ENCODE measurements around the gene ZCCHC7. TPM values are rescaled to one million over a fixed set of nuclear protein-coding genes. Genes with fewer than 3 reads are reported as not detected.
A peak's percentile ranks its signal among the peaks of the same experiment; 100 is the strongest.

The ZCCHC7 gene
- total and polyA plus RNA-seq, 2 experiments from 2014 or later: 15.3 to 19.4 TPM

DNA sequence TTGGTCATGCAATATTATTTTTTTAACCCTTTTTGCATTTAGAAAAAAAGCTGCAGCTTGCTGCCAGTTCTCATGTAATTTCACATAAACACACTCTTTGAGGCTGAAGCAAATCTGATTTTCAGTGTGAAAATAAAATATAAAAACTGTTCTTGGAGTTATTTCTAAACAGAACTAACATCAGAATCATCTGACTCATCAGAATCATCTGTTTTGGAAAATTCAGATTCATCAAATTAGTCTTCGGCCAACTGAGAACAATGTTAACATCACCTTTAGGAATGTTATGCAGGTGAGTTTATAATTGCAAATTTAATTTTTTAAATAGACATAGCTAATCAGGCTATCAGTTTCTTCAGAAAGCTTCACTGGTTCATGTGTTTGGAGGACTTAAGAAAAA lies 45.3 kb downstream of the ZCCHC7 start:
- no peaks in the 10 kb centered on the region for H3K36me3 ChIP-seq (ENCODE audit: low read depth)
- no peak overlapping the region for H3K4me3 ChIP-seq
- in situ Hi-C loops (cut with MboI): no loop called here
- H4K20me1 ChIP-seq (ENCODE audit: insufficient read depth): 0 out of 2 replicates have a peak, but pooled peaks cover 3% of the 10 kb centered on the region
- no peak for TF ChIP-seq EZH2 (IDR thresholded peaks at IDR 0.05; ENCODE audit: insufficient read depth, poor library complexity, severe bottlenecking)
- TF ChIP-seq EZH2phosphoT487 (IDR thresholded peaks at IDR 0.05; ENCODE audit: insufficient read depth, low read depth): no peak
- peaks cover 43% of the 10 kb centered on the region for H3K79me2 ChIP-seq (ENCODE audit: insufficient read depth)
- no peaks in the 10 kb centered on the region for H3K9me2 ChIP-seq (ENCODE audit: insufficient read depth)
- H3K4me2 ChIP-seq (ENCODE audit: unreplicated experiment): no peak overlapping the region
- no peaks in the 10 kb centered on the region for H3K4me1 ChIP-seq (ENCODE audit: insufficient read depth)
- H3K27me3 ChIP-seq (replicated peaks; ENCODE audit: insufficient read depth): no peaks in the 10 kb centered on the region
- no peaks in the 10 kb centered on the region for H3F3A ChIP-seq (ENCODE audit: insufficient read depth)
- H3K27ac ChIP-seq: no peak overlapping the region
- no peak overlapping the region for H2AFZ ChIP-seq
- 96 to 100% methylated on average over 1 of the region's 1 CpG for WGBS, 2 experiments (ENCODE audit: low coverage in 1 of 2, low lambda C conversion rate in 2 of 2, missing lambda C conversion rate in 2 of 2)
- no peaks in the 10 kb centered on the region for H3K9me3 ChIP-seq (ENCODE audit: low read depth)
- H3K9ac ChIP-seq: no peak overlapping the region
- no peak for DNase-seq

DNA sequence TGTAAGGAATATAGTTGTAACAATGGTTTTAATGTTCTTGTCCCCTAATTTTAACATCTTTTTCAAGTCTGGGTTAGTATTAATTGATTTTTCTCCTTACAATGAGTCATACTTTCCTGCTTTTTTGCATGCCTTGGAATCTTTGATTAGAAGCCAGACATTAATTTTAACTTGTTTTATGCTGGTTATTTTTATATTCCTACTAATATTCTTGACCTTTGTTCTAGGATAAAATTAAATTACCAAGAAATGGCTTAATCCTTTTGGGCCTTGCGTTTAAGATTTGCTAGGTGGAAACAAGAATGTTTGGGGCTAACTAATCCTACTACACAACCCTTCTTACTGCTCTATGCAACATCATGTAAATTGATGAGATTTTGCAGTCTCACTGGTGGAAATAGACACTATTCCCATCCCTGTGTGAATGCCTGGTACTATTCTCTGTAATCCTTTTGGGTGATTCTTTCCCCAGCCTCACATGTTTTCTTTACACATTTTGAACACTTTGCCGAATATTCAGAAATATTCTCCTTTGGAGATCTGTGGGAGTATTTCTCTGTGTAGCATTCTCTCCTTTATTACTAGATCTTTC lies 47.2 kb downstream of the ZCCHC7 start:
- Histone ChIP-seq H2AFZ (no peak overlapping the region), H3F3A (ENCODE audit: insufficient read depth) (no peaks in the 10 kb centered on the region), H4K20me1 (ENCODE audit: insufficient read depth) (0 out of 2 replicates have a peak, but pooled peaks cover 3% of the 10 kb centered on the region), H3K9ac (no peak overlapping the region), H3K27me3 (replicated peaks; ENCODE audit: insufficient read depth) (no peaks in the 10 kb centered on the region), H3K9me2 (ENCODE audit: insufficient read depth) (no peaks in the 10 kb centered on the region), H3K4me1 (ENCODE audit: insufficient read depth) (no peaks in the 10 kb centered on the region), H3K36me3 (ENCODE audit: low read depth) (no peaks in the 10 kb centered on the region), H3K9me3 (ENCODE audit: low read depth) (no peaks in the 10 kb centered on the region), H3K4me3 (no peak overlapping the region), H3K27ac (no peak overlapping the region), H3K4me2 (ENCODE audit: unreplicated experiment) (no peak overlapping the region), H3K79me2 (ENCODE audit: insufficient read depth) (peaks cover 55% of the 10 kb centered on the region)
- TF ChIP-seq EZH2 (IDR thresholded peaks at IDR 0.05; ENCODE audit: insufficient read depth, poor library complexity, severe bottlenecking) (no peak), EZH2phosphoT487 (IDR thresholded peaks at IDR 0.05; ENCODE audit: insufficient read depth, low read depth) (no peak)
- in situ Hi-C loops (cut with MboI): no loop called here
- 75% methylated on average over 2 of the region's 2 CpGs for WGBS, 2 experiments (ENCODE audit: low coverage in 1 of 2, low lambda C conversion rate in 2 of 2, missing lambda C conversion rate in 2 of 2)
- peak; percentile 27 for DNase-seq

DNA sequence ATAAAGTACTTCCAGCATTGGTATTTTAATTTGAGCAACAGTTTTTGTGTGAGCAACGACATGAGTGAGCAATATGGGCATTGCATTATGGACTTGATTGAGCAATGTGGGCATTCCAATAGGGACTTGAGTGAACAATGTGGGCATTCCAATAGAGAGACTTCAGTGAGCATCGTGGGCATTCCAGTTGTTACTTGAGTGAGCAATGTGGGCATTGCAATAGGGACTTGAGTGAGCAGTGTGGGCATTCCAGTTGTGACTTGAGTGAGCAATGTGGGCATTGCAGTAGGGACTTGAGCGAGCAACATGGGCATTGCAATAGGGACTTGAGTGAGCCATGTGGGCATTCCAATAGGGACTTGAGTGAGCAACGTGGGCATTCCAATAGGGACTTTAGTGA lies 52.2 kb downstream of the ZCCHC7 start:
- H4K20me1 ChIP-seq (ENCODE audit: insufficient read depth): 0 out of 2 replicates have a peak, but pooled peaks cover 3% of the 10 kb centered on the region
- H3K79me2 ChIP-seq (ENCODE audit: insufficient read depth): peaks cover 52% of the 10 kb centered on the region
- WGBS, 2 experiments (ENCODE audit: low coverage in 1 of 2, low lambda C conversion rate in 2 of 2, missing lambda C conversion rate in 2 of 2): 93 to 94% methylated on average over 4 of the region's 4 CpGs
- H3K36me3 ChIP-seq (ENCODE audit: low read depth): no peaks in the 10 kb centered on the region
- H3K9me3 ChIP-seq (ENCODE audit: low read depth): no peaks in the 10 kb centered on the region
- no peak overlapping the region for H3K4me3 ChIP-seq
- no peak overlapping the region for H2AFZ ChIP-seq
- H3K9me2 ChIP-seq (ENCODE audit: insufficient read depth): no peaks in the 10 kb centered on the region
- H3K4me1 ChIP-seq (ENCODE audit: insufficient read depth): no peaks in the 10 kb centered on the region
- H3K9ac ChIP-seq: no peak overlapping the region
- no peak for DNase-seq
- in situ Hi-C loops (cut with MboI): no loop called here
- no peaks in the 10 kb centered on the region for H3K27me3 ChIP-seq (replicated peaks; ENCODE audit: insufficient read depth)
- TF ChIP-seq EZH2phosphoT487 (IDR thresholded peaks at IDR 0.05; ENCODE audit: insufficient read depth, low read depth) (no peak), EZH2 (IDR thresholded peaks at IDR 0.05; ENCODE audit: insufficient read depth, poor library complexity, severe bottlenecking) (no peak)
- H3K27ac ChIP-seq: no peak overlapping the region
- H3K4me2 ChIP-seq (ENCODE audit: unreplicated experiment): no peak overlapping the region
- no peaks in the 10 kb centered on the region for H3F3A ChIP-seq (ENCODE audit: insufficient read depth)

DNA sequence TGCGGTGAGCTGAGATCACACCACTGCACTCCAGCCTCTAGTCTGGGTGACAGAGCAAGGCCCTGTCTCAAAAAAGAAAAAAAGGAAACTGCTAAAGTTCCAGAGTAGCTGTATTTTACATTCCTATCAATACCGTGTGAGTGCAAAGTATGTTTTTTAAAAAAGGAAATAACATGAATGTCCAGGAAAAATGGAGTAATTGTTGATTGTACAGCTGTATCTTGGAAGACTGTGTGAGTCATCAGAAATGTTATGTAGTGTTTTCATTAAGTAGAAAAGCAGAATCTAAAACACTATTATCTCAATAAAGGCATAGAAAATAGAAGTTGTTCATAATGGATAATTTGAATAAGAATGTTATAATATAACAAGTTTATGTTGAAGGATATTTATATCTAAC lies 53.9 kb downstream of the ZCCHC7 start:
- Histone ChIP-seq H3K4me1 (ENCODE audit: insufficient read depth) (no peaks in the 10 kb centered on the region), H3K9me3 (ENCODE audit: low read depth) (no peaks in the 10 kb centered on the region), H4K20me1 (ENCODE audit: insufficient read depth) (0 out of 2 replicates have a peak, but pooled peaks cover 3% of the 10 kb centered on the region), H2AFZ (no peak overlapping the region), H3K4me2 (ENCODE audit: unreplicated experiment) (no peak overlapping the region), H3K27me3 (replicated peaks; ENCODE audit: insufficient read depth) (no peaks in the 10 kb centered on the region), H3K36me3 (ENCODE audit: low read depth) (no peaks in the 10 kb centered on the region), H3K9ac (no peak overlapping the region), H3F3A (ENCODE audit: insufficient read depth) (no peaks in the 10 kb centered on the region), H3K9me2 (ENCODE audit: insufficient read depth) (no peaks in the 10 kb centered on the region), H3K27ac (no peak overlapping the region), H3K4me3 (no peak overlapping the region), H3K79me2 (ENCODE audit: insufficient read depth) (peaks cover 54% of the 10 kb centered on the region)
- 67 to 68% methylated on average over 2 of the region's 2 CpGs for WGBS, 2 experiments (ENCODE audit: low coverage in 1 of 2, low lambda C conversion rate in 2 of 2, missing lambda C conversion rate in 2 of 2)
- no peak for TF ChIP-seq EZH2 (IDR thresholded peaks at IDR 0.05; ENCODE audit: insufficient read depth, poor library complexity, severe bottlenecking)
- no peak for TF ChIP-seq EZH2phosphoT487 (IDR thresholded peaks at IDR 0.05; ENCODE audit: insufficient read depth, low read depth)
- in situ Hi-C loops (cut with MboI): no loop called here
- DNase-seq: peak; percentile 51

All from GM23248 (cell line).